ENCODE results near the gene SAFB. TPM values are rescaled to one million over a fixed set of nuclear protein-coding genes. Genes with fewer than 3 reads are reported as not detected.

SAFB gene
- total and polyA plus RNA-seq, 2 of the 13 experiments (the other 11 are each of a cell fraction or from before 2014, with no cell fraction given), result 21.0 to 28.4 TPM

DNA sequence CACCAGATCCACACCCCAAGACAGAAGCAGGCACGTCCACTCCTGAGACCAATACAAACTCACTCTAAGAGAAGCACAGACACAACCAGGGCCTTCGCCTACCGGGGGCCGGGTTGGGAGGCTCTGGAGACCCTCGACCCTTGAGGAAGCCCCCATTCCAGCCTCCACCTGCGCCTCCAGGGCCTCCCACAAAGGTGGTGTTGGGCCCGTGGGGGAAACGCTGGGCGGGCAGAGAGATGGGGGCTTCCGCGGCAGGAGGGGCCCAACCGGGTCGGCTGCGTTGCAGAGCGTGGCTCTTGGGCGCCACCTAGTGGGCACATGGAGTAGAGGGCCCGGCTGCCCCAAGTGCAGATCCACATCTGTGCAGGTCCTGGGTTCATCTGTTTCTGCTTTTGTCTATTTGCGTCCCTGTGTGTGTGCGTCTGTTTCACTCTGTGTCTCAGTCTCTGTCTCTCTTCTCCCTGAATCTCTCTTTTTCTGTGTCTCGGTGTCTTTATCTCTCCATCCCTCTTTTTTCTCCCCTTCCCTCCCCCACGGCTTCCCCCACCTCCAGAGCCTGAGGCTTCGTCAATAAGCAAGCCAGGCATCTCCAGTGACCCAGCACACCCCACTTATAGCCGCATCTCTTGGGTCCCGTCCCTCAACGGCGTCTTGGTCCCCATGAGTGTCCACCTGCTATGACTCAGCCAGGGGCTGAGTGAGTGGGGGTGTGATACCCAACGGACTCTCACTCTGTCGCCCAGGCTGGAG lies 44.6 kb upstream of the SAFB start (continued):
- TF ChIP-seq ZIK1 (CRISPR knock-in tag; IDR thresholded peaks at IDR 0.05; ENCODE audit: borderline replicate concordance, low read depth) (no peak), ZBTB10 (CRISPR knock-in tag; IDR thresholded peaks at IDR 0.05; ENCODE audit: borderline replicate concordance) (no peak), MTA1 (CRISPR knock-in tag; IDR thresholded peaks at IDR 0.05; ENCODE audit: borderline replicate concordance) (peak; percentile 78; the same call in 1 of the 2 replicates), SIX4 (CRISPR knock-in tag; IDR thresholded peaks at IDR 0.05) (no peak), KMT2B (CRISPR knock-in tag; IDR thresholded peaks at IDR 0.05) (no peak), ZNF101 (CRISPR knock-in tag; IDR thresholded peaks at IDR 0.05; ENCODE audit: borderline replicate concordance, low read depth) (no peak), POLR2AphosphoS2 (IDR thresholded peaks at IDR 0.05; ENCODE audit: low read depth, low read length) (0 out of 2 replicates have a peak, but pooled peaks have one; percentile 66), ZNF788 (CRISPR knock-in tag; IDR thresholded peaks at IDR 0.05; ENCODE audit: borderline replicate concordance) (no peak), PREB (CRISPR knock-in tag; IDR thresholded peaks at IDR 0.05) (no peak), ZNF570 (CRISPR knock-in tag; IDR thresholded peaks at IDR 0.05; ENCODE audit: borderline replicate concordance) (no peak), RNF219 (CRISPR knock-in tag; IDR thresholded peaks at IDR 0.05) (no peak), THYN1 (CRISPR knock-in tag; IDR thresholded peaks at IDR 0.05; ENCODE audit: borderline replicate concordance, low read depth) (no peak), KLF11 (CRISPR knock-in tag; IDR thresholded peaks at IDR 0.05) (no peak), RXRA (CRISPR knock-in tag; IDR thresholded peaks at IDR 0.05) (no peak), XRCC5 (optimal IDR thresholded peaks at IDR 0.05; ENCODE audit: low read length) (peak; percentile 71), ZNF138 (CRISPR knock-in tag; IDR thresholded peaks at IDR 0.05; ENCODE audit: low read depth) (no peak), BRD4 (CRISPR knock-in tag; IDR thresholded peaks at IDR 0.05) (no peak), CC2D1A (CRISPR knock-in tag; IDR thresholded peaks at IDR 0.05) (no peak), NCOA5 (CRISPR knock-in tag; IDR thresholded peaks at IDR 0.05) (no peak), RFXANK (CRISPR knock-in tag; IDR thresholded peaks at IDR 0.05) (no peak), ZNF282 (IDR thresholded peaks at IDR 0.05; ENCODE audit: partially characterized antibody) (no peak)
- TF ChIP-seq, protein P1, sequence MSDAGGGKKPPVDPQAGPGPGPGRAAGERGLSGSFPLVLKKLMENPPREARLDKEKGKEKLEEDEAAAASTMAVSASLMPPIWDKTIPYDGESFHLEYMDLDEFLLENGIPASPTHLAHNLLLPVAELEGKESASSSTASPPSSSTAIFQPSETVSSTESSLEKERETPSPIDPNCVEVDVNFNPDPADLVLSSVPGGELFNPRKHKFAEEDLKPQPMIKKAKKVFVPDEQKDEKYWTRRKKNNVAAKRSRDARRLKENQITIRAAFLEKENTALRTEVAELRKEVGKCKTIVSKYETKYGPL (CRISPR knock-in tag; IDR thresholded peaks at IDR 0.05), result no peak
- TF ChIP-seq, protein P2, sequence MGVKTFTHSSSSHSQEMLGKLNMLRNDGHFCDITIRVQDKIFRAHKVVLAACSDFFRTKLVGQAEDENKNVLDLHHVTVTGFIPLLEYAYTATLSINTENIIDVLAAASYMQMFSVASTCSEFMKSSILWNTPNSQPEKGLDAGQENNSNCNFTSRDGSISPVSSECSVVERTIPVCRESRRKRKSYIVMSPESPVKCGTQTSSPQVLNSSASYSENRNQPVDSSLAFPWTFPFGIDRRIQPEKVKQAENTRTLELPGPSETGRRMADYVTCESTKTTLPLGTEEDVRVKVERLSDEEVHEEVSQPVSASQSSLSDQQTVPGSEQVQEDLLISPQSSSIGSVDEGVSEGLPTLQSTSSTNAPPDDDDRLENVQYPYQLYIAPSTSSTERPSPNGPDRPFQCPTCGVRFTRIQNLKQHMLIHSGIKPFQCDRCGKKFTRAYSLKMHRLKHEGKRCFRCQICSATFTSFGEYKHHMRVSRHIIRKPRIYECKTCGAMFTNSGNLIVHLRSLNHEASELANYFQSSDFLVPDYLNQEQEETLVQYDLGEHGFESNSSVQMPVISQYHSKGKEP (CRISPR knock-in tag; IDR thresholded peaks at IDR 0.05), result no peak
